Duodenal mucosa (tissue), 2 donors: ENCODE measurements around the gene TCIRG1.

Experiments used
- H3K27ac ChIP-seq: one replicate; pipeline ENCODE4 v1.7.0; 2013; ENCODE audit warnings: low read depth, low read length
- H3K27me3 ChIP-seq, 2 donors: one replicate each; pipeline ENCODE4 v1.7.0; 2013; ENCODE audit warnings: low read length in 2 of 2, control low read depth in 1 of 2; ENCODE audit not compliant: insufficient read depth in 2 of 2, control insufficient read depth in 1 of 2
- H3K36me3 ChIP-seq, 2 donors: one replicate each; pipeline ENCODE4 v1.7.0; 2013; ENCODE audit warnings: low read length in 2 of 2, control low read depth in 1 of 2; ENCODE audit not compliant: insufficient read depth in 2 of 2, control insufficient read depth in 1 of 2
- H3K4me1 ChIP-seq, 2 donors: one replicate each; pipeline ENCODE4 v1.7.0; 2013; ENCODE audit warnings: low read length in 2 of 2, control low read depth in 1 of 2; ENCODE audit not compliant: insufficient read depth in 2 of 2, control insufficient read depth in 1 of 2
- H3K4me3 ChIP-seq, 2 donors: one replicate each; pipeline ENCODE4 v1.7.0; 2013; ENCODE audit warnings: low read length in 2 of 2, low read depth in 1 of 2
- H3K9ac ChIP-seq, 2 donors: one replicate each; pipeline ENCODE4 v1.7.0; 2013; ENCODE audit warnings: low read length in 2 of 2, low read depth in 1 of 2
- H3K9me3 ChIP-seq, 2 donors: one replicate each; pipeline ENCODE4 v1.7.0; 2013; ENCODE audit warnings: low read length in 2 of 2, control low read depth in 1 of 2; ENCODE audit not compliant: control insufficient read depth in 1 of 2

Gene TCIRG1

DNA sequence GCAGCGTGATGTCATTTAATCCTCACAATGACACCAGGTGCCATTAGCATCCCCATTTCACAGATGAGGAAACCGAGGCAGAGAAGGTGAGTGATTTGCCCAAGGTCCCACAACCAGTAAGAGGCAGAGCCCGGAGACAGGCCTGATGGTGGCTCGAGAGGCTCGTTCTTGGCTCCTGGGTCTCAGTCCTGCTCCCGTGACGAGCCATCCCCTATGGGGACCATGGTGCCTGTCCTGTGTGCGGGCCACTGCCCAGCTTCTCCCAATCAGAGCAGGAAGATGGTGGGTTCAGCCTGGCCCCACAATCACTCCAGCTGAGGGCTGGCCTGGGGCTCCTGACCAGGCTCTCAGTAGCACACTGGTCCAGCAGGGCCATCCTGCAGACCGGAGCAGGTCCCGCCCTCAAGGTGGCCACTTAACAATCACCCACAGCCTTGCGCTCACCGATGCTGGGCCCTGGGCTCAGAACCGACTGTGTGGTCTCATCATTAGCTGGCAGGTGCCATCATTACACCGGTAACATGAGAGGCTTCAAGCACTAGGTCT lies 25.1 kb upstream of the TCIRG1 start:
- H3K4me1 ChIP-seq, result peaks cover 63 to 74% of the 10 kb centered on the region in 2 donors
- peak overlapping the region in 1 of 2 donors; percentile 4 for H3K4me3 ChIP-seq
- peak overlapping the region; percentile 19 to 60 for H3K9ac ChIP-seq
- H3K36me3 ChIP-seq, result no peaks in the 10 kb centered on the region
- H3K9me3 ChIP-seq, result no peaks in the 10 kb centered on the region
- no peaks in the 10 kb centered on the region for H3K27me3 ChIP-seq
- peak overlapping the region; percentile 34 for H3K27ac ChIP-seq

DNA sequence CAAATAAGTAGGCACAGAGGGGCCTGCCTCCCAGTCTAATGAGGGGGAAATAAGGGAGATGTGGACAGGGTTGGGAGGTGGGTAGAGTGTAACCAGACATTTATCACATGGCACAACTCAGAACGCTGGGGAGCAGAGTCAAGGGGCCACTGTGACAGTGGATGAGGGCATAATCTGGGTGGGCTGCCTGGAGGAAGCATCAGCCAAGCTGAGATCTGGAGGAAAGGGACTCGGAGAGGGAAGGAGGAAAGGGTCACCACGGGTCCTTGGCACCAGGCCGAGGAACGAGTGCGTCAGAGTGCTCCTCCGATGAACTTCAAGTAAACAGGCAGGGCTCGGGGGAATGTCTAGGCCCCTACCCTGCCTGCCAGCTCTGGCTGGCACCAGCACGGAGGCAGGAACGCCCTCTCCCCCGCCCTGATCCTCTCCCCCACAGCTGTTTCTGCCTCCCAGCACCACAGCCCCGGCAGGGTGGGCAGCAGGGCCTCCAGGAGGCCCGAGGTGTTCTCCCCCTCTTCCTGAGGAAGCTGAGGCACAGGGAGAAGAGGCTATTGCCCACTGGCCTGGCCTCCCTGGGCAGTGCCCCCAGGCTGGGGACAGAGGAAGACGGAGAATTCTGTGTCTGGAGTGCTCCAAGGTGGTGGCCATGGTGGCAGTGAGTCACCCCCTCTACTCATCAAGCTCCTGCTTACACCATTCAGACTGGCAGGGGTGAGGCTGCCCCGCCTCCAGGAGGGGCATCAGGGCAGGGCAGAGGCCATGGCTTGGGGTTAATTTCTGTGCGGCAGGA lies 24.5 kb upstream of the TCIRG1 start:
- no peaks in the 10 kb centered on the region for H3K27me3 ChIP-seq
- H3K9me3 ChIP-seq, result no peaks in the 10 kb centered on the region
- H3K4me3 ChIP-seq, result peak overlapping the region in 1 of 2 donors; percentile 44
- H3K4me1 ChIP-seq, result peaks cover 56 to 68% of the 10 kb centered on the region in 2 donors
- peak overlapping the region; percentile 23 to 60 for H3K9ac ChIP-seq
- peak overlapping the region; percentile 68 for H3K27ac ChIP-seq
- no peaks in the 10 kb centered on the region for H3K36me3 ChIP-seq

GRCh38 chr11:68014947-68015447 lies 23.8 kb upstream of the TCIRG1 start:
- Histone ChIP-seq H3K27ac (peak overlapping the region; percentile 68), H3K36me3 (no peaks in the 10 kb centered on the region), H3K4me1 (peaks cover 52 to 61% of the 10 kb centered on the region in 2 donors), H3K4me3 (peak overlapping the region in 1 of 2 donors; percentile 44), H3K9ac (peak overlapping the region; percentile 29 to 60), H3K27me3 (no peaks in the 10 kb centered on the region), H3K9me3 (no peaks in the 10 kb centered on the region)

GRCh38 chr11:68015467-68015866 lies 23.4 kb upstream of the TCIRG1 start:
- peaks cover 52 to 57% of the 10 kb centered on the region in 2 donors for H3K4me1 ChIP-seq
- H3K27ac ChIP-seq, result no peak overlapping the region
- no peak overlapping the region for H3K4me3 ChIP-seq
- no peaks in the 10 kb centered on the region for H3K27me3 ChIP-seq
- H3K36me3 ChIP-seq, result no peaks in the 10 kb centered on the region
- H3K9ac ChIP-seq, result no peak overlapping the region
- H3K9me3 ChIP-seq, result no peaks in the 10 kb centered on the region

DNA sequence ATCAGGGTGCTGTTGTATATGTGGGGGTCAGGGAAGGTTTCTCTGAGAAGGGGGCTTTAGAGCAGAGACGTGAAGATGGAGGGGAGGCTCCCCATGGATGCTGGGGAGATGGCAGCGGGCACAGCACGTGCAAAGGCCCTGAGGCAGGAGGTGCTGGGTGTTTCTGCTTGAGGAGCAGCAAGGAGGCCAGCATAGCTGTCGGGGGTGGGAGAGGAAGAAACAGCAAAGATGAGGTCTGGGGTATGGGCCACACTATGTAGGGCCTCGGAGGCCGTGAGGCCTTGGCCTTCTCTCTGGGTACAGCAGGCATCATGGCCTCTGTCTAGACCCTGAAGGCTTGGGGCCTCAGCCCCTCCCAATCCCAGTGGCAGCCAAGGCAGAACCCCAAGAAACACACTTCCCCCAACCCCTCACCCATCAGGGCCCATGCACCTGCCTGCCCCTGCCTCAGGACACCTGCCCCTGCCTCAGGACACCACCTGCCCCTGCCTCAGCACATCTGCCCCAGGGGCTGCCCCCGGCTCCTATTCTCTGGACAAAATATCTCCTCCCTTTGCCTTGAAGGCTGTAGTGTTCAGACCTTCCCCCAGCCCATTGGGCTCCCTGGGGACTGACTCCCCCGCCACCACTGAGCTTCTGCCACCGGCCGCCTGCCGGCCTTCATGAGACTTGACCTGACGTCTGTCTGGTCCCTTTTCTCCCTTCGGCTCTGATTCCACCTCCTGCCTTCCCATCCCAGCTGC lies 22.5 kb upstream of the TCIRG1 start:
- no peak overlapping the region for H3K27ac ChIP-seq
- H3K36me3 ChIP-seq, result no peaks in the 10 kb centered on the region
- peak overlapping the region in 1 of 2 donors; percentile 1 for H3K9ac ChIP-seq
- peaks cover 46 to 48% of the 10 kb centered on the region in 2 donors for H3K4me1 ChIP-seq
- no peak overlapping the region for H3K4me3 ChIP-seq
- H3K9me3 ChIP-seq, result no peaks in the 10 kb centered on the region
- H3K27me3 ChIP-seq, result no peaks in the 10 kb centered on the region

- peak overlapping the region in 1 of 2 donors; percentile 1 for H3K9ac ChIP-seq
- H3K36me3 ChIP-seq, result no peaks in the 10 kb centered on the region
- H3K27ac ChIP-seq, result no peak overlapping the region
- peaks cover 37 to 40% of the 10 kb centered on the region in 2 donors for H3K4me1 ChIP-seq
- no peaks in the 10 kb centered on the region for H3K9me3 ChIP-seq
- no peak overlapping the region for H3K4me3 ChIP-seq
- no peaks in the 10 kb centered on the region for H3K27me3 ChIP-seq
Observed at GRCh38 chr11:68016904-68017817, 21.7 kb upstream of the TCIRG1 start.

DNA sequence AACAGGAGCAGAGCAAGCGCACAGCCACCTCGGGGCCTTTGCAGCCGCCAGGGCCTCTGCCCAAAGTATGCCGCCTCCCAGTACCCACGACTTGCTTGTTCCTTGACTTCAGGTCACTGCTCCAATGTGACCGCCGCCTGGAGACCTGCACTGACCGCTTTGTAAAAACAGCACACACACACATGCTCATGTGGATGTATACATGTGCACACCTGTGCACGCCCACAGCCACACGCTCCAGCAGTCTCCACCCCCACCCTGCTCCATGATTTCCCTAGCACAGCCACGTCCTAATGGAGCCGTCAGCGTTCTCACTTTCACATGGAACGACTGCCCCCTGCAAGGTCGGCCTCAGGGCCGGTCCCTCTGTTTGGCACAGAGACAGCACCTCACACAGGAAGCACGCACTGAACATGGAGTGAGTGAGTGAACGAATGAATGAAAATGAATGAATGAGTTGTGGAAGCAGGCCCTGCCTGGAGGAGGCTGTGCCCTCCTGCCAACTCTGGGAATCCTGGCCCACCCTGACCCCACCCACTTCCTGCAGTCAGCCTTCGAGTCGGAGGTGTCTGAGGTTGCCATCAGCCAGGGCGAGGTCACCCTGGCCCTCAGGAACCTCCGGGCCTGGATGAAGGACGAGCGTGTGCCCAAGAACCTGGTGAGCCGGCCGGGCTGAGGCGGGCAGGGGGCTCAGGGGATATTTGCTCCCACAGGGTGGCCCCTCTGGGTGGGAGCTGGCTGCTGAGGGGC lies 20.7 kb upstream of the TCIRG1 start:
- no peaks in the 10 kb centered on the region for H3K27me3 ChIP-seq
- no peak overlapping the region for H3K4me3 ChIP-seq
- H3K27ac ChIP-seq, result no peak overlapping the region
- H3K4me1 ChIP-seq, result peaks cover 27 to 30% of the 10 kb centered on the region in 2 donors
- no peak overlapping the region for H3K9ac ChIP-seq
- H3K9me3 ChIP-seq, result no peaks in the 10 kb centered on the region
- H3K36me3 ChIP-seq, result peaks cover 0 to 3% of the 10 kb centered on the region in 2 donors

- H3K4me3 ChIP-seq, result no peak overlapping the region
Observed at GRCh38 chr11:68018730-68019190, 20.1 kb upstream of the TCIRG1 start.

GRCh38 chr11:68019486-68019885 lies 19.3 kb upstream of the TCIRG1 start:
- peaks cover under 1 to 3% of the 10 kb centered on the region in 2 donors for H3K36me3 ChIP-seq
- H3K27ac ChIP-seq, result no peak overlapping the region
- no peaks in the 10 kb centered on the region for H3K9me3 ChIP-seq
- H3K4me1 ChIP-seq, result peaks cover 14 to 16% of the 10 kb centered on the region in 2 donors
- H3K27me3 ChIP-seq, result no peaks in the 10 kb centered on the region
- no peak overlapping the region for H3K4me3 ChIP-seq
- no peak overlapping the region for H3K9ac ChIP-seq

More at GRCh38 chr11:68018730-68019190, 20.1 kb upstream of the TCIRG1 start:
- H3K27ac ChIP-seq, result no peak overlapping the region
- no peak overlapping the region for H3K9ac ChIP-seq
- peaks cover 21 to 24% of the 10 kb centered on the region in 2 donors for H3K4me1 ChIP-seq
- no peaks in the 10 kb centered on the region for H3K9me3 ChIP-seq
- H3K27me3 ChIP-seq, result no peaks in the 10 kb centered on the region
- H3K36me3 ChIP-seq, result peaks cover 0 to 3% of the 10 kb centered on the region in 2 donors
